Endothelial cell of umbilical vein (primary cell): ENCODE measurements around the gene MEIS3. TPM values are rescaled to one million over a fixed set of nuclear protein-coding genes. Genes with fewer than 3 reads are reported as not detected.

Source experiments
- BruUV-seq: library from RNA; stranded (reverse); fragments of 400-500 nt; replicated peaks from 2 replicates; lab custom pipeline; 2021; lab: Mats Ljungman, UMichigan
- CTCF ChIA-PET: fragments of 300-600, 350-600 bp; sonication (Branson Sonifier 250); formaldehyde crosslinking; loops from one replicate; lab custom pipeline; 2021; ENCODE audit warnings: antibody characterized with exemption, inconsistent platforms; lab: Charles Lee
- POLR2A ChIA-PET: fragments of 300-600, 350-600 bp; sonication (Branson Sonifier 250); formaldehyde crosslinking; loops from one replicate; lab custom pipeline; 2021; ENCODE audit warnings: antibody characterized with exemption, inconsistent platforms; lab: Charles Lee
- DNase-seq: peaks from one replicate; pipeline ENCODE4 v3.0.0-alpha.2; 2011; ENCODE audit warnings: low read depth, low spot score
- FAIRE-seq: peaks from 2 replicates; lab custom pipeline; 2011; peaks lifted over from hg19 to GRCh38; lab: Jason Lieb, UNC
- H2AFZ ChIP-seq: 2 replicates; pipeline ENCODE4 v1.6.0; 2012; ENCODE audit warnings: low read depth, low read length, control low read depth, inconsistent platforms
- H3K27ac ChIP-seq: 2 replicates; pipeline ENCODE4 v1.5.1; 2011; ENCODE audit warnings: low read depth, mild to moderate bottlenecking, control low read depth, low read length, moderate library complexity; ENCODE audit not compliant: insufficient read depth
- H3K27me3 ChIP-seq, 2 experiments: 2 replicates each; pipeline versions ENCODE4 v1.6.0 to v1.6.1; 2011; ENCODE audit warnings: low read length in 2 of 2, mixed read lengths in 1 of 2; ENCODE audit not compliant: control insufficient read depth in 2 of 2, insufficient read depth in 2 of 2
- H3K36me3 ChIP-seq, 2 experiments: 2 replicates in 1 of 2; 3 replicates in 1 of 2; pipeline ENCODE4 v1.5.1; 2011; ENCODE audit warnings: low read length in 2 of 2, mild to moderate bottlenecking in 1 of 2, moderate library complexity in 1 of 2; ENCODE audit not compliant: control insufficient read depth in 2 of 2, insufficient read depth in 2 of 2; ENCODE audit errors: extremely low read depth in 1 of 2
- H3K4me1 ChIP-seq: 3 replicates; pipeline ENCODE4 v1.5.1; 2011; ENCODE audit warnings: mild to moderate bottlenecking, low read length; ENCODE audit not compliant: control insufficient read depth, insufficient read depth; ENCODE audit errors: extremely low read depth
- H3K4me2 ChIP-seq: 2 replicates; pipeline ENCODE4 v1.6.1; 2011; ENCODE audit warnings: low read length, control low read depth, mixed read lengths; ENCODE audit not compliant: insufficient read depth
- H3K4me3 ChIP-seq, 3 experiments: fragments of 200-600 bp in 1 of 3; sonication (generic), shearing (Covaris generic) in 1 of 3; replicated peaks in 1 of 3; 2 replicates each; pipeline ENCODE4 v1.5.1; 2011 to 2016; ENCODE audit warnings: control low read depth in 3 of 3, low read length in 3 of 3, mild to moderate bottlenecking in 2 of 3, inconsistent platforms in 1 of 3, low read depth in 1 of 3, moderate library complexity in 1 of 3; ENCODE audit not compliant: insufficient read depth in 1 of 3
- H3K79me2 ChIP-seq: 2 replicates; pipeline ENCODE4 v1.6.0; 2012; ENCODE audit warnings: low read length, inconsistent platforms; ENCODE audit not compliant: control insufficient read depth, insufficient read depth
- H3K9ac ChIP-seq: replicated peaks from 2 replicates; pipeline ENCODE3; 2011; ENCODE audit warnings: low read length, control low read depth; ENCODE audit not compliant: insufficient read depth; ENCODE audit errors: extremely low read depth
- H3K9me1 ChIP-seq: replicated peaks from 3 replicates; pipeline ENCODE4 v1.6.0; 2011; ENCODE audit warnings: mild to moderate bottlenecking, low read length; ENCODE audit not compliant: control insufficient read depth, insufficient read depth; ENCODE audit errors: extremely low read depth
- H3K9me3 ChIP-seq: replicated peaks from 2 replicates; pipeline ENCODE4 v1.5.1; 2012; ENCODE audit warnings: low read length, inconsistent platforms; ENCODE audit not compliant: control insufficient read depth, insufficient read depth
- H4K20me1 ChIP-seq: replicated peaks from 2 replicates; pipeline ENCODE3; 2011; ENCODE audit warnings: mild to moderate bottlenecking, low read length; ENCODE audit not compliant: control insufficient read depth, insufficient read depth; ENCODE audit errors: extremely low read depth
- CTCF ChIP-seq, 2 donors: IDR thresholded peaks; 1 replicate in 1 of 2; 2 replicates in 1 of 2; pipeline ENCODE4 v1.5.1; 2011; ENCODE audit warnings: low read length in 2 of 2, mild to moderate bottlenecking in 2 of 2, moderate library complexity in 2 of 2, control low read depth in 1 of 2, inconsistent platforms in 1 of 2, low read depth in 1 of 2; ENCODE audit not compliant: insufficient read depth in 1 of 2; ENCODE audit errors: extremely low read depth in 1 of 2
- EZH2 ChIP-seq: IDR thresholded peaks from 2 replicates; pipeline ENCODE4 v1.6.1; 2012; ENCODE audit warnings: borderline replicate concordance, low read depth, mild to moderate bottlenecking, moderate library complexity, low read length, inconsistent platforms; ENCODE audit not compliant: severe bottlenecking
- FOS ChIP-seq: IDR thresholded peaks from 2 replicates; pipeline ENCODE4 v1.6.1; 2011; ENCODE audit warnings: mild to moderate bottlenecking, low read length, moderate library complexity, borderline replicate concordance; ENCODE audit not compliant: insufficient read depth
- GATA2 ChIP-seq: IDR thresholded peaks from 2 replicates; pipeline ENCODE4 v1.7.0; 2011; ENCODE audit warnings: low read depth, mild to moderate bottlenecking, moderate library complexity, mixed read lengths, low read length; ENCODE audit not compliant: insufficient read length, insufficient read depth
- JUN ChIP-seq: IDR thresholded peaks from 2 replicates; pipeline ENCODE4 v1.6.1; 2011; ENCODE audit warnings: borderline replicate concordance, low read depth; ENCODE audit not compliant: insufficient read length, insufficient read depth
- MYC ChIP-seq: IDR thresholded peaks from one replicate; pipeline ENCODE4 v1.6.1; 2011; ENCODE audit warnings: mild to moderate bottlenecking, low read depth, low read length
- POLR2A ChIP-seq: IDR thresholded peaks from 2 replicates; pipeline ENCODE4 v1.6.1; 2012; ENCODE audit warnings: low read depth, mild to moderate bottlenecking, control low read depth, low read length
- POLR2AphosphoS5 ChIP-seq: IDR thresholded peaks from 2 replicates; pipeline ENCODE4 v1.6.1; 2012; ENCODE audit warnings: low read depth, mild to moderate bottlenecking, control low read depth, low read length, moderate library complexity; ENCODE audit not compliant: insufficient read depth
- dilution Hi-C: fragments of 300-500 bp; cut with MboI; formaldehyde crosslinking; loops from one replicate; pipeline ENCODE4 v1.15.0; 2019; ENCODE audit warnings: low sequenced_read_pairs; ENCODE audit not compliant: extremely low pct_ligation_motif_present
- intact Hi-C: fragments of 100-400 bp; cut with micrococcal nuclease; formaldehyde crosslinking; loops from one replicate; pipeline ENCODE4 v1.10.0; 2022
- polyA plus RNA-seq, 4 experiments: library from polyadenylated mRNA; depleted of rRNA in 3 of 4; stranded (reverse) in 3 of 4; unstranded in 1 of 4; fragments of >200 nt; gene quantifications; 2 replicates each; pipeline versions ENCODE4 v1.2.1 to v1.2.3, GENCODE V29; 2011 to 2012; ENCODE audit warnings: missing spikeins in 1 of 4
- total RNA-seq: library from RNA; stranded (reverse); gene quantifications from 2 replicates; pipeline ENCODE4 v1.2.3, GENCODE V29; 2021
- TF ChIP-seq, protein P1 (sequence below): IDR thresholded peaks from 2 replicates; pipeline ENCODE4 v1.6.1; 2011; ENCODE audit not compliant: insufficient read depth, insufficient read length

MEIS3 gene
- total and polyA plus RNA-seq, 2 donors (not counting 3 experiments of a cell fraction or from before 2014, with no cell fraction given) = 0.42 TPM; not detected in 1

GRCh38 chr19:47407417-47407774 is 11.9 kb downstream of the MEIS3 start:
- ChIA-PET CTCF (no interaction called here), POLR2A (no interaction called here)
- intact Hi-C loops = no loop called here
- H3K4me1 ChIP-seq = no peaks in the 10 kb centered on the region
- no peak overlapping the region for H2AFZ ChIP-seq
- TF ChIP-seq, protein P1, sequence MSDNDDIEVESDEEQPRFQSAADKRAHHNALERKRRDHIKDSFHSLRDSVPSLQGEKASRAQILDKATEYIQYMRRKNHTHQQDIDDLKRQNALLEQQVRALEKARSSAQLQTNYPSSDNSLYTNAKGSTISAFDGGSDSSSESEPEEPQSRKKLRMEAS = no peak
- TF ChIP-seq FOS = no peak
- TF ChIP-seq JUN = no peak
- TF ChIP-seq GATA2 = no peak
- no peak for TF ChIP-seq POLR2AphosphoS5
- TF ChIP-seq EZH2 = no peak
- no peak for TF ChIP-seq MYC
- H3K9me1 ChIP-seq = no peaks in the 10 kb centered on the region
- H3K27me3 ChIP-seq = peaks cover 0 to 6% of the 10 kb centered on the region in 2 experiments
- no peaks in the 10 kb centered on the region for H4K20me1 ChIP-seq
- no peak overlapping the region for H3K4me2 ChIP-seq
- dilution Hi-C loops = no loop called here
- FAIRE-seq (no peak), DNase-seq (no peak)
- no peak overlapping the region for H3K4me3 ChIP-seq
- no peak overlapping the region for H3K9ac ChIP-seq
- BruUV-seq = no TSS peak
- H3K9me3 ChIP-seq = no peaks in the 10 kb centered on the region
- H3K27ac ChIP-seq = no peak overlapping the region
- H3K36me3 ChIP-seq = no peaks in the 10 kb centered on the region
- no peaks in the 10 kb centered on the region for H3K79me2 ChIP-seq

GRCh38 chr19:47406711-47407416 is 12.5 kb downstream of the MEIS3 start:
- no peak overlapping the region for H3K4me3 ChIP-seq
- dilution Hi-C loops = no loop called here
- H3K9me3 ChIP-seq = no peaks in the 10 kb centered on the region
- H4K20me1 ChIP-seq = no peaks in the 10 kb centered on the region
- H3K27me3 ChIP-seq = peaks cover 0 to 6% of the 10 kb centered on the region in 2 experiments
- no peak overlapping the region for H3K4me2 ChIP-seq
- CTCF ChIA-PET = no interaction called here
- H3K4me1 ChIP-seq = no peaks in the 10 kb centered on the region
- TF ChIP-seq, protein P1 = no peak
- TF ChIP-seq MYC = no peak
- TF ChIP-seq POLR2AphosphoS5 = no peak
- no peak for TF ChIP-seq EZH2
- TF ChIP-seq POLR2A = no peak
- no peak for TF ChIP-seq JUN
- no peak for TF ChIP-seq CTCF (IDR thresholded peaks at IDR 0.05; ENCODE audit: extremely low read depth in 1 of 2, insufficient read depth in 1 of 2, low read depth in 1 of 2, low read length in 2 of 2)
- TF ChIP-seq FOS = no peak
- TF ChIP-seq GATA2 = no peak
- FAIRE-seq (no peak), DNase-seq (no peak)
- no peak overlapping the region for H2AFZ ChIP-seq
- POLR2A ChIA-PET = no interaction called here
- no peaks in the 10 kb centered on the region for H3K36me3 ChIP-seq
- intact Hi-C loops = no loop called here
- no TSS peak for BruUV-seq
- no peaks in the 10 kb centered on the region for H3K9me1 ChIP-seq
- no peaks in the 10 kb centered on the region for H3K79me2 ChIP-seq
- no peak overlapping the region for H3K9ac ChIP-seq
- H3K27ac ChIP-seq = no peak overlapping the region
